IMR-90 (cell line): ENCODE measurements around the gene IDS. TPM values are rescaled to one million over a fixed set of nuclear protein-coding genes. Genes with fewer than 3 reads are reported as not detected.

Source experiments
- ATAC-seq: fragments of 200-7000 bp; cut with Tn5 transposase; 2 replicates; pipeline ENCODE4 v1.9.1; 2020; ENCODE audit warnings: low read depth, mild to moderate bottlenecking, moderate library complexity
- BruUV-seq: library from RNA; stranded (reverse); fragments of 400-500 nt; replicated peaks from 2 replicates; lab custom pipeline; 2021; lab: Mats Ljungman, UMichigan
- CTCF ChIA-PET: fragments of 300-600 bp; formaldehyde crosslinking; extraction: SDS; loops from one replicate; lab custom pipeline; 2021; ENCODE audit warnings: antibody characterized with exemption; lab: Yijun Ruan, JAX
- POLR2A ChIA-PET: fragments of 300-600 bp; sonication (Branson Sonifier 250); formaldehyde crosslinking; loops from one replicate; lab custom pipeline; 2022; ENCODE audit warnings: antibody characterized with exemption; ENCODE audit not compliant: unreplicated experiment; lab: Charles Lee
- DNase-seq: peaks from one replicate; pipeline ENCODE4 v3.0.0; 2013
- H2AFZ ChIP-seq: replicated peaks from 2 replicates; pipeline ENCODE3; 2013; ENCODE audit warnings: low read length, mild to moderate bottlenecking; ENCODE audit not compliant: poor library complexity
- H2AK5ac ChIP-seq: 2 replicates; pipeline ENCODE4 v1.6.1; 2013; ENCODE audit warnings: low read depth, low read length, inconsistent platforms
- H2AK9ac ChIP-seq: replicated peaks from 2 replicates; pipeline ENCODE3; 2013; ENCODE audit warnings: mild to moderate bottlenecking, low read depth, low read length, moderate library complexity; ENCODE audit not compliant: poor library complexity
- H2BK120ac ChIP-seq: 2 replicates; pipeline ENCODE4 v1.6.1; 2013; ENCODE audit warnings: low read depth, low read length, inconsistent platforms
- H2BK15ac ChIP-seq: 3 replicates; pipeline ENCODE4 v1.6.1; 2013; ENCODE audit warnings: low read depth, low read length, inconsistent platforms
- H2BK20ac ChIP-seq: 2 replicates; pipeline ENCODE4 v1.6.1; 2013; ENCODE audit warnings: low read depth, mild to moderate bottlenecking, inconsistent platforms, low read length, moderate library complexity
- H2BK5ac ChIP-seq: 2 replicates; pipeline ENCODE4 v1.6.1; 2013; ENCODE audit warnings: mild to moderate bottlenecking, low read depth, low read length, inconsistent platforms; ENCODE audit not compliant: poor library complexity, severe bottlenecking
- H3K14ac ChIP-seq: replicated peaks from 2 replicates; pipeline ENCODE4 v1.6.1; 2013; ENCODE audit warnings: low read depth, low read length, inconsistent platforms
- H3K18ac ChIP-seq: 2 replicates; pipeline ENCODE4 v1.6.1; 2013; ENCODE audit warnings: low read depth, low read length, control low read depth
- H3K23ac ChIP-seq: 2 replicates; pipeline ENCODE4 v1.6.1; 2013; ENCODE audit warnings: low read depth, low read length, inconsistent platforms
- H3K27ac ChIP-seq: 2 replicates; pipeline ENCODE4 v1.5.1; 2013; ENCODE audit warnings: mild to moderate bottlenecking, control low read depth, low read length; ENCODE audit not compliant: insufficient read depth
- H3K27me3 ChIP-seq: 2 replicates; pipeline ENCODE4 v1.6.1; 2013; ENCODE audit warnings: low read length; ENCODE audit not compliant: control insufficient read depth, insufficient read depth
- H3K36me3 ChIP-seq: 2 replicates; pipeline ENCODE4 v1.6.1; 2013; ENCODE audit warnings: low read length, mixed read lengths; ENCODE audit not compliant: control insufficient read depth, insufficient read depth
- H3K4ac ChIP-seq: 2 replicates; pipeline ENCODE4 v1.6.1; 2013; ENCODE audit warnings: low read depth, low read length, inconsistent platforms
- H3K4me1 ChIP-seq: 2 replicates; pipeline ENCODE4 v1.6.1; 2013; ENCODE audit warnings: low read length, mixed read lengths; ENCODE audit not compliant: control insufficient read depth, insufficient read depth
- H3K4me2 ChIP-seq: 2 replicates; pipeline ENCODE4 v1.6.1; 2013; ENCODE audit warnings: low read depth, mild to moderate bottlenecking, control low read depth, low read length, moderate library complexity
- H3K4me3 ChIP-seq: 2 replicates; pipeline ENCODE4 v1.5.1; 2013; ENCODE audit warnings: low read depth, mild to moderate bottlenecking, control low read depth, low read length, moderate library complexity; ENCODE audit not compliant: insufficient read depth
- H3K56ac ChIP-seq: 2 replicates; pipeline ENCODE4 v1.6.1; 2013; ENCODE audit warnings: low read length, inconsistent platforms; ENCODE audit not compliant: insufficient read depth; ENCODE audit errors: extremely low read depth
- H3K79me1 ChIP-seq, 2 experiments: 2 replicates each; pipeline ENCODE4 v1.6.1; 2013; ENCODE audit warnings: low read length in 2 of 2, inconsistent platforms in 1 of 2, low read depth in 1 of 2
- H3K9ac ChIP-seq: 2 replicates; pipeline ENCODE4 v1.6.1; 2013; ENCODE audit warnings: low read depth, low read length, control low read depth
- H3K9me1 ChIP-seq: 2 replicates; pipeline ENCODE4 v1.6.1; 2013; ENCODE audit warnings: low read length, inconsistent platforms; ENCODE audit not compliant: insufficient read depth
- H3K9me3 ChIP-seq: 2 replicates; pipeline ENCODE4 v1.6.1; 2013; ENCODE audit warnings: low read length; ENCODE audit not compliant: control insufficient read depth, insufficient read depth
- H4K20me1 ChIP-seq: 2 replicates; pipeline ENCODE4 v1.6.1; 2013; ENCODE audit warnings: low read length, inconsistent platforms; ENCODE audit not compliant: insufficient read depth
- H4K5ac ChIP-seq: 2 replicates; pipeline ENCODE4 v1.6.1; 2013; ENCODE audit warnings: mild to moderate bottlenecking, low read depth, low read length, control low read depth
- H4K8ac ChIP-seq, 2 experiments: 2 replicates each; pipeline ENCODE4 v1.6.1; 2013; ENCODE audit warnings: low read depth in 2 of 2, low read length in 2 of 2, control low read depth in 1 of 2, inconsistent platforms in 1 of 2
- H4K91ac ChIP-seq: 2 replicates; pipeline ENCODE4 v1.6.1; 2013; ENCODE audit warnings: low read depth, low read length, inconsistent platforms; ENCODE audit not compliant: insufficient read depth
- BHLHE40 ChIP-seq: fragments of 150-350 bp; IDR thresholded peaks from 2 replicates; pipeline ENCODE4 v1.6.1; 2016; ENCODE audit warnings: mild to moderate bottlenecking, low read depth, low read length
- CEBPB ChIP-seq: IDR thresholded peaks from 2 replicates; pipeline ENCODE4 v1.6.1; 2012; ENCODE audit warnings: low read depth, low read length, improper control_type of control experiment
- CHD1 ChIP-seq: IDR thresholded peaks from 2 replicates; pipeline ENCODE4 v1.6.1; 2012; ENCODE audit warnings: low read depth, low read length, improper control_type of control experiment
- CTCF ChIP-seq: conservative IDR thresholded peaks from 2 replicates; pipeline ENCODE4 v1.5.1; 2012; ENCODE audit warnings: mild to moderate bottlenecking, low read depth, low read length, improper control_type of control experiment
- ELK1 ChIP-seq: fragments of 150-350 bp; IDR thresholded peaks from 2 replicates; pipeline ENCODE4 v1.6.1; 2016; ENCODE audit warnings: low read depth, mild to moderate bottlenecking, low read length, moderate library complexity, borderline replicate concordance
- FOS ChIP-seq: fragments of 150-350 bp; IDR thresholded peaks from 2 replicates; pipeline ENCODE4 v1.6.1; 2016; ENCODE audit warnings: low read depth, low read length
- MAFK ChIP-seq: IDR thresholded peaks from 2 replicates; pipeline ENCODE4 v1.6.1; 2012; ENCODE audit warnings: low read depth, low read length, improper control_type of control experiment
- MAZ ChIP-seq: IDR thresholded peaks from 2 replicates; pipeline ENCODE4 v1.6.1; 2012; ENCODE audit warnings: low read depth, mild to moderate bottlenecking, low read length, improper control_type of control experiment, moderate library complexity, borderline replicate concordance
- MXI1 ChIP-seq: IDR thresholded peaks from 2 replicates; pipeline ENCODE4 v1.6.1; 2012; ENCODE audit warnings: low read depth, mild to moderate bottlenecking, low read length, moderate library complexity, borderline replicate concordance
- NFE2L2 ChIP-seq: fragments of 150-350 bp; IDR thresholded peaks from 2 replicates; pipeline ENCODE4 v1.6.1; 2016; ENCODE audit warnings: low read depth, mild to moderate bottlenecking, low read length
- POLR2A ChIP-seq: IDR thresholded peaks from 2 replicates; pipeline ENCODE4 v1.6.1; 2012; ENCODE audit warnings: mild to moderate bottlenecking, low read depth, low read length
- RAD21 ChIP-seq: IDR thresholded peaks from 2 replicates; pipeline ENCODE4 v1.6.1; 2012; ENCODE audit warnings: low read length, improper control_type of control experiment
- RCOR1 ChIP-seq: IDR thresholded peaks from 2 replicates; pipeline ENCODE4 v1.6.1; 2012; ENCODE audit warnings: mild to moderate bottlenecking, low read length, improper control_type of control experiment; ENCODE audit not compliant: insufficient replicate concordance
- RFX5 ChIP-seq: IDR thresholded peaks from 2 replicates; pipeline ENCODE4 v1.8.0; 2012; ENCODE audit warnings: low read depth, mild to moderate bottlenecking, low read length, moderate library complexity
- SMC3 ChIP-seq: fragments of 150-350 bp; IDR thresholded peaks from 2 replicates; pipeline ENCODE4 v1.6.1; 2016; ENCODE audit warnings: low read depth, mild to moderate bottlenecking, antibody characterized with exemption, low read length, moderate library complexity
- USF2 ChIP-seq: fragments of 150-350 bp; IDR thresholded peaks from 2 replicates; pipeline ENCODE4 v1.6.1; 2017; ENCODE audit warnings: mild to moderate bottlenecking, antibody characterized with exemption, low read length, low read depth
- whole genome bisulfite sequencing, 2 experiments: methylation state at CpG; one replicate each; pipeline versions ENCODE4 v1.1.5 to v1.1.7; 2013; ENCODE audit warnings: missing lambda C conversion rate in 2 of 2; ENCODE audit not compliant: insufficient read length in 1 of 2; ENCODE audit errors: extremely low coverage in 2 of 2; 5-methylcytosine and 5-hydroxymethylcytosine counted together
- dilution Hi-C: fragments of 300-500 bp; cut with HindIII; formaldehyde crosslinking; loops from one replicate; pipeline ENCODE4 v1.14.3; 2018; ENCODE audit warnings: low sequenced_read_pairs; ENCODE audit not compliant: unreplicated experiment
- in situ Hi-C: fragments of 300-500 bp; cut with MboI; formaldehyde crosslinking; loops from 3 replicates; pipeline ENCODE4 v1.14.3; 2019; ENCODE audit warnings: low sequenced_read_pairs, inconsistent platforms, mixed read lengths
- intact Hi-C: fragments of 100-400 bp; cut with micrococcal nuclease; formaldehyde crosslinking; loops from 2 replicates; pipeline ENCODE4 v1.10.0; 2022
- polyA plus RNA-seq, 3 experiments: library from polyadenylated mRNA; depleted of rRNA; stranded (reverse); fragments of >200 nt; gene quantifications; 2 replicates each; pipeline ENCODE4 v1.2.3, GENCODE V29; 2012; ENCODE audit warnings: low replicate concordance in 1 of 3
- total RNA-seq: library from RNA; depleted of rRNA; stranded (reverse); fragments of >200 nt; gene quantifications from 2 replicates; pipeline ENCODE4 v1.2.3, GENCODE V29; 2012

Gene IDS
- total and polyA plus RNA-seq, 2 of the 4 experiments (the other 2 are of a cell fraction), result 26.3 to 56.9 TPM

GRCh38 chrX:149497054-149497453 lies 8.1 kb downstream of the IDS start:
- no CpG with 5 or more reads among the region's 1 CpG for WGBS, 2 experiments
- H3K27ac ChIP-seq, result no peak overlapping the region

More at GRCh38 chrX:149497054-149497453, 8.1 kb downstream of the IDS start:
- Histone ChIP-seq H3K79me1 (peaks cover under 1 to 3% of the 10 kb centered on the region in 2 experiments; a peak in 1 of 4 replicates), H3K14ac (no peak overlapping the region), H3K9me1 (peaks cover 4% of the 10 kb centered on the region; the same call in 1 of the 2 replicates), H3K9me3 (no peaks in the 10 kb centered on the region), H2BK5ac (no peak overlapping the region), H3K56ac (no peak overlapping the region), H4K20me1 (no peaks in the 10 kb centered on the region), H4K91ac (no peak overlapping the region), H3K4me2 (no peak overlapping the region), H3K36me3 (peaks cover 31% of the 10 kb centered on the region), H3K18ac (no peak overlapping the region), H4K5ac (no peak overlapping the region), H3K4ac (no peak overlapping the region), H2BK20ac (no peak overlapping the region), H3K4me3 (no peak overlapping the region), H3K4me1 (no peaks in the 10 kb centered on the region), H2BK15ac (no peak overlapping the region), H2BK120ac (no peak overlapping the region), H2AFZ (no peak overlapping the region), H4K8ac (no peak overlapping the region), H3K9ac (no peak overlapping the region), H2AK9ac (no peak overlapping the region), H3K27me3 (no peaks in the 10 kb centered on the region), H3K23ac (no peak overlapping the region), H2AK5ac (no peak overlapping the region)
- no peak for DNase-seq
- dilution Hi-C loops, result no loop called here
- POLR2A ChIA-PET, result no interaction called here
- CTCF ChIA-PET, result interaction anchor here (1.0 kb wide), 1 partner anchor 9 kb away, joined by 5 read pairs; the partner anchor contains the start of gene IDS
- intact Hi-C loops, result no loop called here
- BruUV-seq, result no TSS peak
- no peak for ATAC-seq
- TF ChIP-seq MXI1 (no peak), RFX5 (no peak), RCOR1 (no peak), CTCF (no peak), NFE2L2 (no peak), BHLHE40 (no peak), ELK1 (no peak), MAZ (no peak), CHD1 (no peak), SMC3 (no peak), USF2 (no peak), RAD21 (no peak), FOS (no peak), POLR2A (no peak), CEBPB (no peak), MAFK (no peak)
- in situ Hi-C loops, result no loop called here
